HepG2 (cell line): ENCODE measurements around the gene PFDN1. TPM values are rescaled to one million over a fixed set of nuclear protein-coding genes. Genes with fewer than 3 reads are reported as not detected.

Experiments
- ASH2L ChIP-seq: fragments of 300-600, 200-600 bp; sonication (generic); IDR thresholded peaks from 2 replicates; pipeline ENCODE4 v1.7.0; 2017; ENCODE audit warnings: low read depth, mild to moderate bottlenecking, moderate library complexity, mixed read lengths, low read length; ENCODE audit not compliant: insufficient read length
- CENPBD1 ChIP-seq: sonication (generic); formaldehyde crosslinking; IDR thresholded peaks from 2 replicates; pipeline ENCODE4 v1.8.0; 2022; ENCODE audit warnings: missing genetic modification reagents, low read depth, mild to moderate bottlenecking, borderline replicate concordance
- FOXC1 ChIP-seq: sonication (generic); formaldehyde crosslinking; IDR thresholded peaks from 2 replicates; pipeline ENCODE4 v1.8.0; 2022; ENCODE audit warnings: mild to moderate bottlenecking, missing genetic modification reagents, borderline replicate concordance
- HDAC1 ChIP-seq: sonication (generic); formaldehyde crosslinking; IDR thresholded peaks from 2 replicates; pipeline ENCODE4 v1.5.1; 2020; ENCODE audit warnings: mild to moderate bottlenecking, missing genetic modification reagents
- HMGXB4 ChIP-seq, 2 experiments: sonication (generic) in 1 of 2; formaldehyde crosslinking in 1 of 2; IDR thresholded peaks; 2 replicates each; pipeline versions ENCODE4 v1.4.0 to v1.6.1; 2018 to 2020; ENCODE audit warnings: missing genetic modification reagents in 2 of 2, borderline replicate concordance in 1 of 2, low read depth in 1 of 2, mild to moderate bottlenecking in 1 of 2, missing biosample characterization in 1 of 2
- HNRNPH1 ChIP-seq: fragments of 200-400 bp; formaldehyde crosslinking; optimal IDR thresholded peaks from 2 replicates; pipeline ENCODE3; 2017; ENCODE audit warnings: mild to moderate bottlenecking, low read depth, low read length
- REPIN1 ChIP-seq: sonication (generic); formaldehyde crosslinking; IDR thresholded peaks from 2 replicates; pipeline ENCODE4 v1.8.0; 2022; ENCODE audit warnings: missing genetic modification reagents, low read depth, mild to moderate bottlenecking, borderline replicate concordance
- SPEN ChIP-seq: sonication (generic); formaldehyde crosslinking; IDR thresholded peaks from 2 replicates; pipeline ENCODE4 v1.5.1; 2020; ENCODE audit warnings: low read depth, mild to moderate bottlenecking, missing genetic modification reagents
- YY1 ChIP-seq: IDR thresholded peaks from 2 replicates; pipeline ENCODE4 v1.6.1; 2011; ENCODE audit warnings: low read length, low read depth, moderate library complexity, mild to moderate bottlenecking; ENCODE audit not compliant: insufficient read depth, insufficient replicate concordance
- ZBTB21 ChIP-seq: sonication (generic); formaldehyde crosslinking; IDR thresholded peaks from 2 replicates; pipeline ENCODE4 v1.4.0; 2020; ENCODE audit warnings: missing genetic modification reagents
- ZBTB25 ChIP-seq: IDR thresholded peaks from 2 replicates; pipeline ENCODE4 v1.6.1; 2018; ENCODE audit warnings: missing genetic modification reagents
- ZKSCAN1 ChIP-seq: fragments of 150-350 bp; IDR thresholded peaks from 2 replicates; pipeline ENCODE4 v1.6.1; 2014; ENCODE audit warnings: low read length
- ZMYM4 ChIP-seq: sonication (generic); formaldehyde crosslinking; IDR thresholded peaks from 2 replicates; pipeline ENCODE4 v1.8.1; 2023; ENCODE audit warnings: mild to moderate bottlenecking, missing genetic modification reagents
- ZNF235 ChIP-seq: sonication (generic); formaldehyde crosslinking; IDR thresholded peaks from 2 replicates; pipeline ENCODE4 v1.8.1; 2023; ENCODE audit warnings: mild to moderate bottlenecking, missing genetic modification reagents, borderline replicate concordance
- ZNF605 ChIP-seq: sonication (generic); formaldehyde crosslinking; IDR thresholded peaks from 2 replicates; pipeline ENCODE4 v1.8.0; 2022; ENCODE audit warnings: mild to moderate bottlenecking, missing genetic modification reagents
- ZNF720 ChIP-seq: sonication (generic); formaldehyde crosslinking; IDR thresholded peaks from 2 replicates; pipeline ENCODE4 v1.4.0; 2020; ENCODE audit warnings: missing genetic modification reagents
- ZSCAN31 ChIP-seq: sonication (generic); formaldehyde crosslinking; IDR thresholded peaks from 2 replicates; pipeline ENCODE4 v1.5.0; 2020; ENCODE audit warnings: low read depth, mild to moderate bottlenecking, missing genetic modification reagents
- ZSCAN9 ChIP-seq: IDR thresholded peaks from 2 replicates; pipeline ENCODE4 v1.6.1; 2016; ENCODE audit warnings: borderline replicate concordance
- polyA plus RNA-seq, 8 experiments: library from polyadenylated mRNA; depleted of rRNA in 3 of 8; stranded (reverse) in 7 of 8; unstranded in 1 of 8; fragments of >200 nt; fragmentation: Illumina TruSeq in 4 of 8; extraction: Trizol in 4 of 8; gene quantifications; 2 replicates each; pipeline versions ENCODE4 v1.2.1 to v1.2.3, GENCODE V29; 2011 to 2016; ENCODE audit warnings: low read depth in 4 of 8, missing spikeins in 1 of 8, mixed read lengths in 1 of 8; ENCODE audit not compliant: insufficient read depth in 1 of 8
- total RNA-seq, 5 experiments: library from RNA; depleted of rRNA; stranded (reverse); fragments of >200 nt; fragmentation: Illumina TruSeq; extraction: Trizol; gene quantifications; 2 replicates each; pipeline ENCODE4 v1.2.3, GENCODE V29; 2016; ENCODE audit warnings: low read depth in 1 of 5
- TF ChIP-seq, protein P1 (sequence below), 2 experiments: fragments of 450-650 bp in 1 of 2; sonication (generic) in 1 of 2; formaldehyde crosslinking; IDR thresholded peaks; 2 replicates each; pipeline versions ENCODE4 v1.5.0 to v1.8.0; 2020 to 2022; ENCODE audit warnings: mild to moderate bottlenecking in 1 of 2, missing genetic modification reagents in 1 of 2
- TF ChIP-seq, protein P2 (sequence below): sonication (generic); formaldehyde crosslinking; IDR thresholded peaks from 2 replicates; pipeline ENCODE4 v1.4.0; 2020; ENCODE audit warnings: missing genetic modification reagents

The PFDN1 gene
- total and polyA plus RNA-seq, 2 of the 13 experiments (the other 11 are each of a cell fraction or from before 2014, with no cell fraction given): 67.2 to 70.8 TPM

DNA sequence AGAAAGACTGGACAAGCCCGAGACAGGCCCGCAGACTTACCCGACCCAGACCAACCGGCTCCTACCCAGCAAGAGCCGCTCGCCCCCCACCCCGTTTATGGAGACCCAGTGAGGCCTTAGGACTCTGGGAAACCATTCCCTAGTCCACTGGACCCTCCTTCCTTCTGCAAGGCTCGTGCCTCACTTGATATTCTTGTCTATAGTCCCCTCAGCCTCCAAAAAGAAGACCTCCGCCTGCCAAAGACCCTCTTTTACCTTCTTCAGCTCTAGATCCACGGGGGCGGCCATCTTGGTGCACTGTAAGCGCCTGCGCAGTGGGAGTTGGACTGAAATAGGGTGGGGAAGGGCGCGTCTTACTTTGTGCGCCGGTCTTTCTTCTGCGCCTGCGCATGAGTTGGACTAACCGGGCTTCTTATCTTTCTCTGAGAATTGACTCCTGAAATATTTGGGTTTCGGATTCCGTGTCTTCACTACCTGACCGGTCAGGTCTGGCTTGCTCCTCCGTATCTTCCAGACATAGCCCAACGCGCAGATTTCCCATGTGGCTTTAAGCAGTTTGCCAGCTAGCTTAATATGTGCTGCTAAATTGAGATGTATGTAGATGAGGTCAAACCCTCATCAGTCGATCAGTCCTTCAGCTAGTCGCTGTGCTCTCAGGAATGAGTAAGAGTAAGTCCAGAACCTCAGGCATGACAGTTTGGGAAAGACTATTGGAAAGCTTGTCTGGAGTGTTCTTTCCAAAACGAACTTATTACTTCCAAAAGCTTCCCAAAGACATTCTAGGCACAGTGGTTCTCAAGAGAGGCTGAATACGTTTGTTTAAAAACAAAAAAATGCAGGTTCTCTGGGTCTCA is at the start of gene PFDN1 (continued):
- TF ChIP-seq ZBTB25 (CRISPR knock-in tag) (0 out of 2 replicates have a peak, but pooled peaks have one; percentile 17), ZSCAN31 (peak; percentile 48; the same call in 1 of the 2 replicates), HDAC1 (peak; percentile 51; the same call in 1 of the 2 replicates), SPEN (CRISPR knock-in tag) (no peak), YY1 (peak; percentile 98), ZNF605 (CRISPR knock-in tag) (peak; percentile 71), ZBTB21 (CRISPR knock-in tag) (no peak), HMGXB4 (CRISPR knock-in tag; IDR thresholded peaks at IDR 0.05; ENCODE audit: borderline replicate concordance in 1 of 2, low read depth in 1 of 2) (peak in 1 of 2 experiments; percentile 34; a peak in 2 of 4 replicates), ZSCAN9 (no peak), HNRNPH1 (no peak), ZNF235 (no peak), FOXC1 (CRISPR knock-in tag) (no peak), REPIN1 (no peak), ZKSCAN1 (no peak), ASH2L (peak; percentile 64), ZNF720 (CRISPR knock-in tag) (no peak), ZMYM4 (CRISPR knock-in tag) (peak; percentile 38), CENPBD1 (CRISPR knock-in tag) (no peak)
- TF ChIP-seq, protein P1, sequence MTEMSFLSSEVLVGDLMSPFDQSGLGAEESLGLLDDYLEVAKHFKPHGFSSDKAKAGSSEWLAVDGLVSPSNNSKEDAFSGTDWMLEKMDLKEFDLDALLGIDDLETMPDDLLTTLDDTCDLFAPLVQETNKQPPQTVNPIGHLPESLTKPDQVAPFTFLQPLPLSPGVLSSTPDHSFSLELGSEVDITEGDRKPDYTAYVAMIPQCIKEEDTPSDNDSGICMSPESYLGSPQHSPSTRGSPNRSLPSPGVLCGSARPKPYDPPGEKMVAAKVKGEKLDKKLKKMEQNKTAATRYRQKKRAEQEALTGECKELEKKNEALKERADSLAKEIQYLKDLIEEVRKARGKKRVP (CRISPR knock-in tag; IDR thresholded peaks at IDR 0.05): no peak
- TF ChIP-seq, protein P2, sequence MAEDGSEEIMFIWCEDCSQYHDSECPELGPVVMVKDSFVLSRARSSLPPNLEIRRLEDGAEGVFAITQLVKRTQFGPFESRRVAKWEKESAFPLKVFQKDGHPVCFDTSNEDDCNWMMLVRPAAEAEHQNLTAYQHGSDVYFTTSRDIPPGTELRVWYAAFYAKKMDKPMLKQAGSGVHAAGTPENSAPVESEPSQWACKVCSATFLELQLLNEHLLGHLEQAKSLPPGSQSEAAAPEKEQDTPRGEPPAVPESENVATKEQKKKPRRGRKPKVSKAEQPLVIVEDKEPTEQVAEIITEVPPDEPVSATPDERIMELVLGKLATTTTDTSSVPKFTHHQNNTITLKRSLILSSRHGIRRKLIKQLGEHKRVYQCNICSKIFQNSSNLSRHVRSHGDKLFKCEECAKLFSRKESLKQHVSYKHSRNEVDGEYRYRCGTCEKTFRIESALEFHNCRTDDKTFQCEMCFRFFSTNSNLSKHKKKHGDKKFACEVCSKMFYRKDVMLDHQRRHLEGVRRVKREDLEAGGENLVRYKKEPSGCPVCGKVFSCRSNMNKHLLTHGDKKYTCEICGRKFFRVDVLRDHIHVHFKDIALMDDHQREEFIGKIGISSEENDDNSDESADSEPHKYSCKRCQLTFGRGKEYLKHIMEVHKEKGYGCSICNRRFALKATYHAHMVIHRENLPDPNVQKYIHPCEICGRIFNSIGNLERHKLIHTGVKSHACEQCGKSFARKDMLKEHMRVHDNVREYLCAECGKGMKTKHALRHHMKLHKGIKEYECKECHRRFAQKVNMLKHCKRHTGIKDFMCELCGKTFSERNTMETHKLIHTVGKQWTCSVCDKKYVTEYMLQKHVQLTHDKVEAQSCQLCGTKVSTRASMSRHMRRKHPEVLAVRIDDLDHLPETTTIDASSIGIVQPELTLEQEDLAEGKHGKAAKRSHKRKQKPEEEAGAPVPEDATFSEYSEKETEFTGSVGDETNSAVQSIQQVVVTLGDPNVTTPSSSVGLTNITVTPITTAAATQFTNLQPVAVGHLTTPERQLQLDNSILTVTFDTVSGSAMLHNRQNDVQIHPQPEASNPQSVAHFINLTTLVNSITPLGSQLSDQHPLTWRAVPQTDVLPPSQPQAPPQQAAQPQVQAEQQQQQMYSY: no peak
- TF ChIP-seq, all 625 proteins: peak for 72
